HG02840 (cell line): ENCODE results near the gene PRSS27.

Experiments used
- ATAC-seq: cut with Tn5 transposase; IDR thresholded peaks from one replicate; pipeline ENCODE4 v1.9.1; 2021; ENCODE audit warnings: mild to moderate bottlenecking, moderate library complexity, moderate number of reproducible peaks; ENCODE audit not compliant: unreplicated experiment, low FRiP score

Gene PRSS27

DNA sequence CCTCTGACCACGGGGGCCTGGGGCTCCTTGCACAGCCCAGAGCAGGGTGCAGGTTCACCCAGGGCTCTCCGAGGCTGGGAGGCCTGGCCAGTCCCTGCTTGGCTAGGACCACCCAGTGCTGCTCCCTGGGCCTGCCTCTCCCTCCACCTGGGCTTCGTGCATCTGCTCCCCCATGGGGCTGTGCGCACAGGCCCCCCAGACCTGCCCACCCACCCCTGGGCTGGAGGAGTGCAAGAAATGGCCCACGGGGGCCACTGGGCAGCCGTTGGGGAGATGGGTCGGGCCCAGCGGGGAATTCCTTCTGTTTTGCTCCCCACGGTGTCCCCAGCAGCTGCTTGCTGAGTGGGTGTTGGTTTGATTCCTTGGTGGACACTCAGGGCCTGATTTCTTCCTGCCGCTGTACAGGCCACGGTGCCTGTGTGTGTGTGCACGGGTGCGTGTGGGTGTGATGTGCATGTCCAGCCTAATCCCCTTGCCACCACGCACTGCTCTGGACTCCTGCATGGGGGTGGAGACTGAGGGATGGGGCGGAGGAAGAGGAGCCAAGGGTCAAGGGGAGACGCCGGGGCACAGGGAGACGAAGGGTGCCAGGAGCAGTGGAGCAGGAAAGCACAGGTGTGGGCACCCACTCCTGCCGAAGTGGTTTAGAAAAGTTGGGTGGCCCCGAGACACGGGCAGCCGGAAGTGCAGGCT is 8.5 kb downstream of the PRSS27 start:
- ATAC-seq, result no peak

DNA sequence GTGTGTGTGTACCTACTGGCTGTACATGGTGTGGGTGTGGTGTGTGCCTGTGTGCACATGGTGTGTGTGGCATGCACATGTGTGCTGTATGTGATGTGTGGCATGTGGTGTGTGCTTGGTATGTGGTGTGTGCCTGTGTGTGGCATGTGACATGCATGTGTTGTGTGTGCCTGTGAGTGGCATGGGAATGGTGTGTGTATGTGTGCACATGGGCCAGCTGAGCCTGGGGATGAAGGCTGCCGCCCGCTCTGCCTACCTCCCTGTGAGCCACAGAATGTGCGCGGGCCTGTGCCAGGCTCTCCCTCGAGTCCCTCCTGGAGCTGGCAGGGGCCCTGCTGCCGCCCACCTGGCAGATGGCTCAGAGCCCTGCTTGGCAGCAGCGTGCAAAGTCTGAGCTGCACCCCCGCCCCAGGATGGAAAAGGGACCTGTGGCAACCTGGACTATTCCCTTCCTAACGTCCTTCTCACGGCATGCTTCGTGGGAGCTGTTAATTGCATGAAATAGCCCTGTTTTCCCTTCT is 9.3 kb downstream of the PRSS27 start:
- ATAC-seq, result no peak

DNA sequence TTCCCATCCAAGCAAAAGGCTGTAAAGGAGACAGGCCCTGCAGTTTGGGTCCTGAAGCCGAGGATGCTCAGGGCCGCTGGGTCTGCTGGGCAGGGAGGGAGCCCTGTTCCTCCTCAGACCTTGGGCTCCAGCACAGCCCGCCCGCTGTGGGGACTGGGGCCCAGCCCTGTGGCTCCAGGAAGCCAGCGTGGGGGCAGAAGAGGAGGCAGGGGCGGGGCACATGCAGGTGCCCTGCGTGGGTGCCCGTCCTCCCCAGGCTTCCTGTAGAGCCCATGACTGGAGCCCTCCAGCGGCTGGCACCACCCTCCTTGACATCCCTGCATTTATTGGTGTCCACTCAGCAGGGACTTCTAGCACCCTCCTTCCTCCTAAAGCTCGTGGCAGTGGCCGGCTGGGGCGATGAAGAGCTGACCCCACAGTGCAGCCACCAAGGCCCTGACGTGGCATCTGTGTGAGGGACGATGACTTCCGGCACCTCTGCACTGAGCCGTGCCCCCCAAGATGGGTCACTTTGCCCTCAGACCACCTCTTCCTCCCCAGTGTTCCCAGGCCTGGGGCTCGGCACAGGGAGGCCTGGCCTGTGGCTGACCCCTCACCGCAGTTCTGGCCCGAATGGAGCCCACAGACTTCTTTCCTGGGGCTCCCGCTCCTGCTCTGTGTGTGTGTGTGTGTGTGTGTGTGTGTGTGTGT is 9.9 kb downstream of the PRSS27 start:
- ATAC-seq, result no peak

DNA sequence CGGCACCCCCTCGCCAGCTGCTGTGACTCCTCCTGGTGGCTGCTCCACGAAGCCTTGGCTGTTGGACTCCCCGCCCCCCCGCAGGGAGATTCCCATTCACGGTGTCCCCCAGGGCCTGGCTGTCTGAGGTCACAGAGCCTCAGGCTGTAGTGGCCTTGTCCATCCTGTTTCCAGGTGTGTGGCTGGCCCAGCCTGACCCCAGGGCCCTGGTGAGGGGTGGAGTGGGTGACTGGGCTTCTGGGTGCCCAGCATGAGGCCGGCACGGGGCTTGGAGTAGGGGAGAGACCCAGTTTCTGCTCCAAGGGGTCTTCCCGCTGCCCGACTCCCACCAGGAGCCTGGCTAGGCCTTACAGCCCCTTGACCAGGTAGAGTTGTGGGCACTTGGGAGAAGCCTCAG is 10.4 kb downstream of the PRSS27 start:
- no peak for ATAC-seq

DNA sequence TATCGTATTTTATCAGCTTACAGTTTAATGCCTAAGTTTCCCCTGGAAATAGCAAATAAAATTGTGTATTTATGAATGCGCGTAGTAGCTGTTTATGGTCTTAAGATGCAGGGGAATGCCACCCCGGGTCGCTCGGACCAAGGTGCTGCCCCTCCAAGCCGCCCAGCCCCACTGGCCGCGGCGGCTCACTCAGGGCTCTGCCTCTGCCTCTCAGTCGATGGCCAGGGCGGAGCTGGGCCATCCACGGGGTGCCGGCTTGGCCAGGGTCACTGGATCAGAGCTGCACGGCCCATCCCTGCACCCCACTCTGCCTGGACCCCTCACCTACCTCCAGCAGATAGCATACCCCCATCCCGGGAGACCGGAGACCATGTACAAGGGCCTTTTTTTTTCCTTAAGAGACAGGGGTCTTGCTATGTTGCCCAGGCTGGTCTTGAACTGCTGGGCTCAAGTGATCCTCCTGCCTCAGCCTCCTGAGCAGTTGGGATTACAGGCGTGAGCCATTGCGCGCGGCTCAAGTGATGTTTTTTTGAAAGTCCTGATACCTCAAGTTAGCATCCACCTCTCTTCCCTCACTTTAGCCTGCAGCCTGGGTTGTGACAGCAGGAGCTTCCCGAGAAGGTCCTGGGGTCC is 11.0 kb downstream of the PRSS27 start:
- ATAC-seq, result no peak

DNA sequence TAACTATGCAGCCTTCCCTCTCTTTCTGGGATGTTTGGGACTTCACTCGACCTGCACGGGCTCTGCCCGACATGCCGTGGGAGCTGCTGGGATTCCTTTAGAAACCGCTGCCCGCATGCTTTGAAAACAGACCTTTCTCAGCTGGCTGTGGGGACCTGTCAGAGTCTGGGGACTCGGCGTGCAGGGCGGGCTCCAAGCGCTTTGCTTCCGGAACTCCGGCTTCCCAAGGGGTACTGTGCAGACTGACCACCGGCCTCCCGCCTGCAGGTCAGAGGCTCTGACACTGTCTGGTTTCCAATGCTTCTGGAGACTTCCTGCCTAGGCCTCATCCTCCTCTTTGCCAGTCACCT is 11.8 kb downstream of the PRSS27 start:
- ATAC-seq, result no peak

DNA sequence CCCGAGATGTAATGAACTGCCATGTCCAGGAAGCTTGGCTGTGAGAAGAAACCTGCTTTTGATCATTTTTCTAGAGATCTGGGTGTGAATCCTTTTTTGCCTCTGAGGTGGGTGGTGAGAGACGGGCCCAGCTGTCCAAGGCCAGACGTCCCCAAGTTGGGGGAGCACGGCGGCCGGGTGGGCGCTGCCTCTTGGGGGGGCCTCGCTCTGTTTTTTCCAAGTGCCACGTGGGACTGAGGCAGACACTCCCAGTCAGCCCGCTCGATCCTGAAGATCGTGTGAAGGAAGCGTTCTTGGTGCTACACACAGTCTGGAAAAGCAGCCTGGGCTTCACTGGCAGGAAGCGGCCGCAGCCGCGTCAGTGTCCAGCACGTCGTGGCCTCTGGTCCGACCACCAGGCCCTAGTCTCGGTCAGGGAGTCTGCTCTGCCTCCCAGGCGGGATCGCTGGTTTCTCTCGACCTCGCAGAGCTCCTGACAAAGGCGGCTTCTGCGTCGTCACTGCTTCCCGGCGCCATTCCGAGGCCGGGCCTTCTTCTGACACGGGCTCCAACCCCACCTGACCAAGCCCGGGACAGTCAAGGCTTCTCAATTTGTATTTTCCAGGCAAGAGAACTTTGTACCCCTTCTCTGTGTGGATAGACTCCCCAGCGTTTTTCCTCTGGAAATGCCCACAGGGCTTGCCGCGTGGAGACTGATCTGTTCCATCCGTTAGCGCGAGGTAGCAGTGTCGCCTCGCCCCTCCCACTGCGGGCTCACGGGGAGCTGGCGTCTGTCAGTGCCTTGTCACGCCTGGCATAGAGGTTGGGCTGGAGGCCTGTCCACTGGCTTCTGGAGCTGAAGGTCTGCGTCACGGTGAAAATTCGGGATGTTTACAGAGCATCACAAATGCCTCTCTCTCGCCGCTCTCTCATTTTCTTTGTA is 12.4 kb downstream of the PRSS27 start:
- no peak for ATAC-seq

DNA sequence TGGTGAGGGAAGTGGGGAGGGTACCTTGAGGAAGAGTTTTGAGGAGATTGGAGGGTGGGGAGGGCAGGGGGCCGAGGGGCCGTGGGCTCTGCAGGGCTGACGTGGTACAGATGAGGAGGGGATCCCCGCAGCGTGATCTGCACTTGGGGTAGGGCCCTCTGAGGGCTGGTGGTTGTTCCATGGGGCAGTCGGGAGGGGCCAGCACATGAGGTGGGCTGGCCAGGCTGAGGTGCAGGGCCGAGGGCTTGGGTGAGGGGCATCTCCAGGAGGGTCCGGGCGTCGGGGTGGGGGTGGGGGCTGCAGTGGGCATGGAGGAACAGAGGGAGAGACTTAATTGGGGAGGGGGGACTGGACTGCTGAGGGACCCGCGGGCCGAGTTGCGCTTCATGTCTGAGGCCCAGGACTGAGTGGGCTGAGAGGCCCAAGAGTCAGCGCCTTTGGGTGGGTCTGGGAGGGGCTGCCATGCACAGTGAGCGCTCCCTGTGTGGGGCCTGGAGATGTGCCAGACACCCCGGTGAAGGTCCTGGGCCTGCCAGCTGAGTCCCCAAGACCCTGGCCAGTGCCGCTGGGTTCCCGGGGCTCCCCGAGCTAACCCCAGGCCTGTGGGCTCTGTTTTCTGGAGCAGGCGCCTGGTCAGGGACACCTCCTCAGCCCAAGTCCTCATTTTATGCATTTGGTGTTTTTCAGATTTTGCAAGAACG is 13.3 kb downstream of the PRSS27 start:
- ATAC-seq, result no peak

DNA sequence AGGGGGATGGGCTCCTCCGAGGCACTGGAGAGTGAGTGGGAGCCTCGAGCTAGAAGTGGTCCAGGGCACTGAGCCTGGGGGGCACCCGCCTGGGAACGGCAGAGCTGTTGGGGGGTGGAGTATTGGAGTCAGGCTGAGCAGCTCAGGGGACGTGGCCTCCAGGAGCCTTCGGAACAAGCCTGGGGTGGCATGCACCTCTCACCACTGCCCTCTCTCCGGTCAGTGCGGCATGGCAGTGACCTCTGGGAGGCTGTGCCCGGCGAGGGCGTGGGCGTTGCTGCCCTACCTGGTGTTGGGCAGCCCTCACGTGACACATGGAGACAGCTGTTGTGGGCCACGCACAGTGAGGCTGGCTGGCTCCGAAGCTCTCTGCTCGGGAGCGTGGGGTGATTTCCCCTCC is 13.9 kb downstream of the PRSS27 start:
- no peak for ATAC-seq

GRCh38 chr16:2705351-2705750 is 14.7 kb downstream of the PRSS27 start:
- no peak for ATAC-seq

DNA sequence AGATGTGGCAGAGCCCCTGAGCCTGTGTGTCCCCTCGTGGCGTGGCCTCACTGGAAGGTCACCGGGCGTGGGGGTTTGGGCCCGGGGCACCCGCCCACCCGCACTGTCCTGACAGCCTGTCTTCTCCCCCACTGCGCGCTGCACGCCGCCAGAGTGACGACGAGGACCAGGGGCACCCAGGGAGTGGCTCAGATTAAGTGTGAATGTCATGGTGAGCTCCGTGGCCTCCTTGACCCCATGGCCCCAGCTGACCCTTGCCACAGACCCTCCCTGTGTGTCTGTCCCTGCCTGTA is 15.1 kb downstream of the PRSS27 start:
- ATAC-seq, result no peak

DNA sequence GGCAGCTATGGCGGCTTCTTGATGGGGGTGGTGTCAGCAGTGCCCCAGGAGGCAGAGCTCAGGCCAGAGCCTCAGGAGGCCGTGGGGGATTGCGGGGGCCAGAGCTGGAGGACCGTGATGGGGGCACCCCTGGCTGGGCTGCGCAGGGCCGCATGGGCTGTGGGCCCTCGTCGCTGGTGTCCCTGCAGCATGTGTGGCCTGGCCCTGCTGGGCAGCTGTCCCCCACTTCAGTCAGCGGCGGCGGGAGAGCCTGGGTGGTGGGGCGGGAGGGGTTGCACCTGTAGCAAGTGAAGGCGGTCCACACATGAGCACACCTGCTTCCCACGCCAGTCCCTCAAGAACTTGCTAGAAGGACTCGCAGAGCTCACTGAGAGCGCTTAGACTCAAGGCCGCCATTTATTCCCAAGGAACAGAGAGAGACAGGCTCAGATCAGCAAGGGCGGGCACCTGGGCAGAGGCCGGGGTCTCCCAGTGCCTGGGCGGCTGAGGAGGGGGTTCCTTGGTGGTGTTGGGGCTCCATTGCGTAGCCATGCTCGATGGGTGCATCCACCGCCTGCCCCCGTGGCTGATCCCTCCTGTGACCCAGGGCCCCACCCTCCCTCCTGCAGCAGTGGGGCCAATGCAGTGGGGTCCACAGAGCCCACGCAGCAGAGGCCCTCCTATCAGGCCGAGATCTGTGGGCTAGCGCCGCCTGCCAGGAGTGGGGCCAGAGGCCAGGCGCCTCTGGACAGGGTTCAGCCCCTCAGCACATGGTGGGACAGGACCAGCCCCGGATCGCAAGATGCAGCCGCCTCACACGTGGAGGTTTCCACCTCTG is 15.7 kb downstream of the PRSS27 start:
- ATAC-seq, result no peak

- ATAC-seq, result no peak
Measured at GRCh38 chr16:2702871-2703745, 16.9 kb downstream of the PRSS27 start.

DNA sequence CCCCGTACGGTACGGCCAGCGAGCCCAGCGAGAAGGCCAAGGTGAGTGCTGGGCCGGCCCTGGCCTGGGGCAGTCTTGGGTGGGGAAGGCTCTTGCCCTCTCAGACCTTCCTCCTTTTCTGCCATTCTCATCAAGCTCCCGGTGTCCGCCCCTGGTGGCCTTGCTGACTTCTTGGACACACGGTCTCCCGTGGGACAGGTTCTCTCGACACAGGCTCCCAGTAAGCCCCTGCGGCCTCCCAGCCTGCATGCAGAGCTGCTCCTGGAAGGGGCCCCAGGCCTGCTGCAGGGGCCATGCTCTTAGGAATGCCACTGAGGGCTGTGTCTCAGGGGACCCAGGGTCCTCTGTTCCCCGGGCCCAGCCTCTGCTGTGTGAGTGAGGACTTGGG is 17.6 kb downstream of the PRSS27 start:
- ATAC-seq, result no peak

DNA sequence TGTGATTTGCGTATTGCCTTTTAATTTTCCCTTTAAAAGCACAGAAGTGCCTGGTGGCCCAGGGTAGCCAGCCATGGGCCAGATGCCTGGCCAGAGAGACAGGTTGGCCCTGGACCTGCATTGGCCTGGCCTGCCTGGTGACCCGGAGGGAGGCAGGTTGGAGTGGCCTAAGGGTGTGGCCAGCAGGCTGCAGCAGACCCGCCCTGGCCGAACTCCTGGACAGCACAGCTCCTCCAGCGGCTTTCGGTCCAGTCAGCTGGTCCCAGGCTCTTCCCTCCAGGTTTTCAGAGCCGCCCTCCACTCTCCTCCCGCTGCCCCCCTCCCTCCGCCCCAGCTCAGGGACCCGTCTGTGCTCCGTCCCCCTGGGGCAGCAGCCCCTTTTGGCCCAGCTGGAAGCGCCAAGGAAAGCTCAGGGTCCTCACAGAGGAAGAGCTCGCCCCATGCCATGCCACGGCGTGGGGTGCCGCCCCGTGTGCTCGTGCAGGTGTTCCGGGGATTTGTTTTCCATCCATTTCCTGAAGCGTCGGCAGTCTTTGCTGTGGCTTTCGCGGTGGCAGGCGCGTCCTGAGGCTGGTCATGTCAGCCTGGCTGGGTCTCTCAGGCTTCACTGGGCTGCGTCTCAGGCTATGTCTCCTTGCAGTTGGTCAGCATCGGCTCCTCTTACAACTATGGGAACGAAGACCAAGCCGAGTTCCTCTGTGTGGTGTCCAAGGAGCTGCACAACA is 18.1 kb downstream of the PRSS27 start:
- no peak for ATAC-seq

- no peak for ATAC-seq
Measured at GRCh38 chr16:2701272-2701671, 18.8 kb downstream of the PRSS27 start.

GRCh38 chr16:2700786-2701185 is 19.2 kb downstream of the PRSS27 start:
- no peak for ATAC-seq
